Activated CD4-positive, alpha-beta T cell treated with anti-CD3 and anti-CD28 coated beads for 24 hours (primary cell): Measurements from ENCODE around the gene EXOC3L1.
A peak's percentile ranks its signal among the peaks of the same experiment; 100 is the strongest.

Experiments used
- DNase-seq, 2 donors: peaks; one replicate each; pipeline ENCODE4 v3.0.0-alpha.2; 2020; ENCODE audit warnings: low read depth in 2 of 2

EXOC3L1 gene, protein sequence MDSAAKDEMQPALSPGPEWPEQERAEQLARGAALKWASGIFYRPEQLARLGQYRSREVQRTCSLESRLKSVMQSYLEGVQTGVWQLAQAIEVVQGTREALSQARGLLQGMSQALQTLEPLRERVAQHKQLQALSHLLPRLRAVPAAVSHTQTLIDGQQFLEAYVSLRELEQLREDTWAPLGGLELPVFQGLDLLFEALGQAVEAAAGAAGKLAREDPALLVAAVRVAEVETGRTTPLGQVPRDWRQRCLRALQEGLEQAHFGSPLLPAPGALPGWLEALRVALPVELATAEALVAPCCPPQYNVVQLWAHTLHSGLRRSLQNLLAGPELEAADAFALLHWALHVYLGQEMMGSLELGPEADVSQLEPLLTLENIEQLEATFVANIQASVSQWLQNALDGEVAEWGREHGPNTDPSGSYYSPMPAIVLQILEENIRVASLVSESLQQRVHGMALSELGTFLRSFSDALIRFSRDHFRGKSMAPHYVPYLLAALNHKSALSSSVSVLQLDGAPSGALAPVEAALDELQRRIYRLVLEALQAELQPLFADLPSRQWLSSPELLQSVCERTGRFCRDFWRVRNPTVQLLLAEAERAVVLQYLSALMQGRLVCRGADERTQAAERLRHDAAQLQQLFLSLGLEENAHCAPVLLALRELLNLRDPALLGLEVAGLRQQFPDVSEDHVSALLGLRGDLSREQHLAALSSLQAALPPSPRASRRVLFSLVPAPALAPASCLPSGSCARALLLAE

DNA sequence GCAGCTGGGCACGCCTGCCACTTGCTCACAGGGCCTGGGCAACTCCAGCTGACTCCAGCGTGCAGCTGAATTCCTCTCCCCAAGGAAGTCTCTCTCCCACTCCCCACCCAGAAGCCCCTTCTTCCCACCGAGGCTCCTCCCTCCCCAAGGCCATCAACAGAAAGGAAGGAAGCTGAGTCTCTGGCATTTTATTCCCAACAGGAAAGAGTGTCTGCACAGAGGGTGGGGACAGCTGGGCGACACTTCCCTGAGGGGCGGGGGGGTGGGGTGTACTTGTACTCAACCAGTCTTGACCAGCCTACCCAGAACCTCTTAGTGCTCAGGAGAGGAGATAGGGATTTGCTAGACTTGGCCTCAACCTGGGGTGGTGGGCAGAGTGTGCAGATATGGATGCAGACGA lies at the start of gene EXOC3L1:
Gene EXOC3L1 (minus strand): TSS at position 96 of the 400 bp plus-strand sequence. CDS start 460 bp downstream, outside the sequence.
- no peak for DNase-seq

DNA sequence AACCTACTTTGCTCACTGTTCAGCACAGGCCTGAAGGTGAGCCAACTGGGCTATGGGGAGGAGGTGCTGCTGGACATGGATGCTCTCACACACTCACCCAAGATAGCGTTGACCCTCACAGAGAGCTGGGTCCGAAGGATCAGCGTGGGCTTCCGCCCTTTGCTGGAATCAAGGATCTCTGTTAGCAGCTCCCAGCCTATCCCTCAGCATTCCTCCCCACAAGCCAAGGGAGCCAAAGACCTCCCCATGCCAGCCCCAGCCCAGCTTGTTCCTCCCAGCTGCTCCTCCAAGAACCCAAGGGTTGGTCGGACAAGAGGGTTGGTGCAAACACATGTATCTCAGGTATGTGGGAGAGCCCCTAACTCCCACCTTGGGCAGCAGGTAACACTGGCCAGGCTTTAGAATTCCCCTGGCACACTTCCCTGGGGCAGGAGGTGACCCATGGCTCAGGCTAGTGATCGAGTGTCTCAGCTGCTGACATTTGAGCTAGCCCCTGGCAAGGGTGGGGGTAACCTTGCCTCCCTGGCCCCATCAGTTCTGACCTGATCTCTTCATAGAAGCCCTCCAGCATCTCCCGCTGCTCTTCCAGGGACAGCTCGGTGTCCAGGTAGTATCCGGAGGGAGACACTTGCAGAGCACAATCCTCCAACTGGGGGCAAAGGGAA lies 49.0 kb upstream of the EXOC3L1 start:
- DNase-seq = no peak

DNA sequence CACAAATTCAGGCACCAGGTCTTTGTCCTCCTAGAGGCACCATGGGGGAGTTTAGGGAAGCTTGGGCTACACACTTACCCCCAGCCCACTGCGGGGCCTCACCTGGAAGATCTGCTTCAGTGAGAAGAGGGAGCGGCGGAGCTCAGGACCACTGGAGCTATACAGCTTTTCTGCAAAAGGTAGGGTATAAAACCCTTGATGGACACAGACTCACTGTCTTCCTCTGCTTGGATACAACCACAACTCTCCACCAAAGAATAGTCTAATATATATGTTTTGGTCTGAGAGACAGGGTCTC lies 48.3 kb upstream of the EXOC3L1 start:
- DNase-seq = no peak

DNA sequence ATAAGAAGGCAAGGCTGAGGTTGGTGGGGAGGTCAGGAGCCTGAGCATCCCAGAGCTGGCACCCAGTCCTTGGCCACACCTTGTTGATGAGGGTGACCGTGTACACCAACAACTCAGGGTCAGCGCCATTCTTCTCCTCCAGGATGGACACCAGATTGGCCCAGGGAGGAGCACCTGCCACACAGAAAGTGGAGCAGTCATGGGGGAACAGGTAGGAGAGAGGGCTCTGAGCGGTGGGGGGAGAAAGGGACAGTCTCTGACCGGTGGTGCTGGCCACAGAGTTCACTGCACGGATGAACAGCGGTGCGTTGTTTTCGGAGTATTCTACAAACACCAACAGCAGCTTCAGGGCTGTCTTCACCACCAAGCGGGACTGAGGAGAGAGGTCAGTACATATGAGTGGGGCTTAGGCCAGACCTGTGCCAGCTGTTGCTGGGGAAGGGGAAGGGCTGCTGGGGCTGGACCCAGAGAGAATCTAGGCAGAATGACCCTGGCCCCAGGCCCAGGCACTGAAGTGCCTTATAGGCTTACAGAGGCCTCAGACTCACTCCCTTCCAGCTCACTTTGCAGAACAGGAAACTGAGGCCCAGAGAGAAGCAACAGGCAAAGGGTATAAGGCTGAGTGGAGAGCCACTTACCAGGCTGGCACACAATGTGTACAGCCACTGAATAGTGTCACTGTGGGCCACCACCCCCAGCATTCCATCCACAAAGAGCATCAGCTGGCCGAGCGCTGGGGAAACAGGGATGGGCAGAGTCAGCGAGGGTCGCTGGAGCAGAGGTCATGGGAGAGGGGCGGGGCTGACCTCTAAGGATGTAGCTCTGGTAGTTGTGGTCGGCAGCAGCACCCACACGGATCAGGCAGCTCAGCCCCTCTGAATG lies 47.7 kb upstream of the EXOC3L1 start:
- DNase-seq = no peak

DNA sequence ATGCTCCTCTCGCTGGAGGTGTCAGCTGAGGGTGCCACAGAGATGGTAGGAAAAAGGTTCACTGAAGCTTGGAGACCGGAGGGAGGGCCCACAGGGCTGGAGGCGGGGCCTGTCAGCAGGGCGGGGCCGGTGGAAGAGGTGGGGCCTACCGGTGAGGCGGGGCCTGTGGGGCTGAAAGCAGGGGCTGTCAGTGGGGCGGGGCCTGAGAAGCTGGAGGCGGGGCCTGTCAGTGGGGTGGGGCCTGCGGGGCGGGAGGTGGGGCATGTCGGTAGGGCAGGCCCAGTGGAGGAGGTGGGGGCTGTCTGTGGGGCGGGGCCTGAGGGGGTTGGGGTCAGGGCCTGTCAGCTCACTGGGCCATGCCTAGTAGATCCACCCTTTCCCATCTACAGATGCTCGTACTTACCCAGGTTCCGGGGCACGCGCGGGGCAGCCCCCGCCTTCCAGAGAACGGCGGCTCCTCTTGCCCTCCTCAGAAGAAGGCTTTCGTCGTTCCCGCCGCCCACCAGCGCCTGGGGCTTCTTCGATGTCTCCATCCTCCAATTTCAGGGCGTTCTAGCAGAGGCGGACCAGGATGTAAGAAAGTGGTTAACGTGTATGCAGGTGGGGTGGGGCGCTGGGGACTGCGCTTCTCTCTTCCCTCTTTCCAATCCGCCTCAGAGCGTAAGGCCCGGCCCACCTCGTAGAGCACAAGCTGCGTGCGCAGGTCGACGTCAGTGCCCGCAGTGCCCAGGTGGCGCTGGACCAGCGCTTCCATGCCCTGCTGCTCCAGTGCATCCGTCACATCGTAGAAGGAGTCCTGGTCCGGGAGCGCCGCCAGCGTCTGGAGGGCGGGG lies 46.8 kb upstream of the EXOC3L1 start:
- peak; percentile 67 to 71 for DNase-seq

DNA sequence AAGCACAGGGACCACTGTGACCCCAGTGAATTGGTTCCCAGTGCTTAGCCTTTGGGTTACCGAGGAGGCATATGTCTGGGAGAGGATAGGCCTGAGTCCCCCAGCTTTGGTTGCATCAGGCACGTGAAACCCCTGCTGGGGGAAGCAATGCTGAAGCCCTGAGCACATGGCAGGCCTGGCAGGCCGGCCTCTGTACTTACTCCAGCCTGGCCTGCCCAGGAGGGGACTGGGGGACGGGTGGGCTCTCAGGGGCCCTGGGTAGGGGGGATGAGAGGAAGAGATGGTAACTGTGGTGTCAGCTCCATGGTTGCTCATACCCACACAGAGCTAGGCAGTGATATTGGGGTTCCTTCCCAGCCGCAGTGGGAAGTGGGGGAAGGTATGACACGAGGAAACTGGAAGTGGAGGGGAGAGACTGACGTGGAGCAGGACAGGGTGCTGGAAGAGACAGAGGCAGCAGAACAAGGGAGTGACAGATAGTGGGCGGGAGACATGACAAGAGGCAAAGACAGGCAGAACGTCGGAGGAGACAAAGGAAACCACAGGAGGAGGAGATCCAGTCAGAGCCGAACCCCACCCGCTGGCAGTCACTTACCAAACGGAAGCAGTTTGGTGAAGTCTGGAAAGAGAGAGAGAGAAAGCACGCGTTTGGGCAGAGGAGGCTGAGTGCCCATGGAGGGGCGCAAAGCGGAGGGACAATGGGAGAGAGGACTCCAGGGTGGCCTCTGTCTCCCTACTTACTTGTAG lies 46.1 kb upstream of the EXOC3L1 start:
- DNase-seq = no peak

DNA sequence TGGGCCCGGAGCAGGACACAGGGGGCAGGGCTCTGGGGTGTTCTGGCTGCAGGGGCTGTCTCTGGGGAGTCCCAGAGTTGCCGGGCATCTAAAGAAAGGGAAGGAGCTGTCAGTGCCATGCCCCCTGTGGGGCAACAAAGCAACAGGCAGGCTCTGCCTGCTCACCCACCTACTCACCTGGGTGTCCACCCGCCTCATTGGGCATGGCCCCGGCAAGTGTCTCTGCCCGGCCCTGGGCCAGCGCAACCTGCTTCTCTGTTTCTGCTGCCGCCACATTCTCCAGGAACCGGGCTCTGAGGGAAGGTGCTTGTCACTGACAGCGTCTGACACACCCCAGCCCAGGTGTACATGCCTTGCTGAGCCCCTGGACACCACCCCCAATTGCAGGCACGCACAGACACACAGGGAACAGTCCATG lies 44.3 kb upstream of the EXOC3L1 start:
- no peak for DNase-seq

DNA sequence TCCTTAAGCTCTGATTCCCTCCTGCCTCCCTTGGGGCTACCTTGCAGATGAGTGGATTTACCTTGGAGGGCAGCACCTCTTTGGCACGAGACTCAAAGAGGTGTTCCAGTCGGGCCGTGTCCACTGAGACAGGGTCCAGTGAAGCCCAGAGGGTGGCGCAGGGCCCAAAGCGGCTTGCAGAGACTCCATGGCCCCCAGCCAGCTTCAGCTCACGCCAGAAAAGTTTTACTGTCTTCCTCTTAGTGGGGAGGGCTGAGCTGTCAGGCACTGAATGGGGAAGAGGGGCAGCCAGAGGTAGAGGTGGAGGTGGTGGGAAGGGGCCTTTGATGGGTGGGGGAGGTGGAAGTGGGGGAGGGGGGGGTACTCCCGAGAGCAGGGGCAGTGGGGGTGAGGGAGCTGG lies 43.7 kb upstream of the EXOC3L1 start:
- no peak for DNase-seq

DNA sequence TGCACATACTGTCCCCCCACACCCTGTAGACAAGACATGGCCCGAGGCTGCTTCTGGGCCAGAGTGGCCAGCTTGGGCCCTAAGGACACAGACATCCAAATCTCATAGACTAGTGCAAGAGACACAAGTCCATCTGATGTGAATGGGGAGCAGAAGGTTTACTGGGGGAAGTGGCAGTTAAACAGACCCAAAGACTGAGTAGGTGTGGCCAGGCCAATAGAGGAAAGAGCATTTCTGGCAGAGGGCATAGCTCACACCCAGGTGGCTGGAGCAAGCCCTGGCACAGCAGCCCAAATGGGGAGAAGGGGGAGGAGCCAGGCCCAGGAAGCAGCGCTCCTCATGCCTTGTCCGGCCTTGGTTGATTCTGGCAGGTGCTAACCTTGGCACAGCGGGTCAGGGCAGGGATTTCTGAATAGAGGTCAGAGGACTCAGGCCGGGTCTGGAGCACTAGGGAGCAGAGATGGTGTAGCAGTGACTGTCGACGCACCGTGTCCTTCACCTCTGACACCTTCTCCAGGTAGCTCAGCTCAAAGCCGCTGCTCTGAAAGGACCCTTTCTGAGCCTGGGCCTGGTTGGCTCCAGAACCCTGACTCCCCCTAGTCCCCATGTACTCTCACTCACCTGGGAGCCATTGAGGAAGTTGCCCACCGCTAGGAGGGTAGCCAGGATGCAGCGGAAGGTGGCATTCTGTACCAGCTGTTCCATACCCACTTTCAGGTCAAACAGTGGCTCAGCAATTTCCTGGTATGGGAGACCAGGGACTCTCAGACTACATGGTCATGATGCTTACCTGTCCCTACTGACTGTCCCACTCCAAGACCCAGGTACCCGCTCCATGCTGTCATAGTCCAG lies 41.1 kb upstream of the EXOC3L1 start:
- DNase-seq = no peak

DNA sequence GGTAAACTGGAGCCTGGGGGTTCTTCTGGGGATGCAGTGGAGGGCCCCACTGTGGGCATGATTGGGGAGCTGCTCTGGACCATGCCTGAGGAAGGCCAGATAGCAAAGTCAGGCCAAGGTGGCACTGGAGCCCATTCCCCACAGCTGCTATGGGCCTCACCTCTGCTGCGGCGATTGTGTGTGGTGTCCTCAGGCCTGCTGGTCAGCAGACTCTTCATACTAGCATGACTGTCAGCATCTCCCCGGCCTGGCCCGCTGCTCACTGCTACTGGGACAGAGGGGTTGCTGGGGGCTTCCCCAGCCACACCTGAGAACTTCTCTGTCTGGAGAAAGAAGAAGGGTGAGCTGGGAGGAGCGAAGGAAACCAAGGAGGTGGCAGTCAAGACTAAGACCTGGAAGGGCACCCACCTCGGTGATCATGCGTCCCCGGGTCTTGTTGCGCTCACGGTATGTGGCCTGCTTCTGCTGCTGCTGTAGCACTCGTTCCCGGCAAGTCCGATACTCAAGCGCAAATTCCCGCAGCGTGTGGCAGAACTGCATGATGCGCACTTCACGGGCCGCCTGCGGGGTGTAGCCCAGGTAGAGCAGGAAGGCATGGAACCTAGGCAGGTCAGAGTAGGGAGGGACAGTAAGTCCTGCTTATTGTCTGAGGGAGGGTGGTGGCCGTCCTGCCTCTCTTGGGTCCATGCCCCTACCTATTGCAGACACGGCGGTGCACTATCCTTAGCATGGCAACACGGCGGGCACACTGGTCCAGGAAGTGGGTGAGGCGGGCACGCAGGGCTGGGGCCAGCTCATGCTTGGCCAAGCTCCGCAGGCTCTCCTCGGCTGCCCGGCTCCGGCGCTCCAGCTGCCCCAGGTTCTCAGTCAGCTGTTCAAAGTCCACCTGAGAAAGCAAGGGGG lies 40.2 kb upstream of the EXOC3L1 start:
- DNase-seq = no peak

DNA sequence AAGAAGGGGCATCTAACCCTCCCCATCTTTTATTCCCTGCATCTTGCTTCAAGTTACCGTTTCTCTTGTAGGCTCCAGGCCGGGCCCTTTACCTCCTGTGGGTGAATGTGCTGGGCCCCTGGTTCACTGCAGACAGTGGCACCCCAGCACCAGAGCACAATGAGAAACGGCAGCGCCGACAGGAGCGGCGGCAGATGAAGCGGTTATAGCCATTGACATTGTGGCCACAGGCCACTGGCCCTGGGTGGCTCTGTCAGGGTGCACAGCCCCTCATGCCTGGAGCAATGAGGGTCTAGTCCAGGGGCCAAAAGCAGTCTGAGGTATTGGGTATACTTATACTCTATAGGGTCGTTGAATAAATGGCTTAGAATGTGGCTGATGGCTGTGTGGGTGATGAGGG lies 39.0 kb upstream of the EXOC3L1 start:
- no peak for DNase-seq

DNA sequence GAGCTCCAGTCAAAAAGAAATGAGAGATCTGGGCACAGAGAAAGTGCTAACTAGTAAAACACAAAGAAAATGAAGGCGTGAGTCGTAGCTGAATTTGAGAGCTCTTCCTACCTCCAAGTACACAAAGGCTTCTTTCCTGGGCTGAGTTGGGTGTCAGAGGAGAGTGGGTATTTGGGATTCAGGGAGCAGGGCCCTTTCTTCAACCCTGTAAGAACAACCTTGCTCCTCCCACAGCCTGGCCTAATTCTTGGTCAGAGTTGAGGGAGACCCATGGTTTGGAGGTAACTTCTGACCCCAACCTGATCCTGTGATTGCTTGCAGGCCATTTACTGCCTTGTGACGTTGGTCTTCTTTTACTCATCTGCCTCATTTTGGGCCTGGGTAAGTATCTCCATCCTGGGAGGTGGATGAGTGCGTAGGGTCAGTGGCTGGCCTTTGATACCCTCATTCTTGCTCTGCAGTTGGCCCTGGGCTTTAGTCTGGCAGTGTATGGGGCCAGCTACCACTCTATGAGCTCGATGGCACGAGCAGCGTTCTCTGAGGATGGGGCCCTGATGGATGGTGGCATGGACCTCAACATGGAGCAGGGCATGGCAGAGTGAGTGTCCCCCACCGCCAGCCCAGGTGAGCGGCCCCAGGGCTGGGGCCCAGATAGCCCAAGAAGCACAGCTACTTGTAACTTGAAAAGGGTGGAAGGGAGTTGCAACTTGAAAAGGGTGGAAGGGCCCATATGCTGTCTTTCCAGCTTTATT lies 38.3 kb upstream of the EXOC3L1 start:
- DNase-seq = no peak

DNA sequence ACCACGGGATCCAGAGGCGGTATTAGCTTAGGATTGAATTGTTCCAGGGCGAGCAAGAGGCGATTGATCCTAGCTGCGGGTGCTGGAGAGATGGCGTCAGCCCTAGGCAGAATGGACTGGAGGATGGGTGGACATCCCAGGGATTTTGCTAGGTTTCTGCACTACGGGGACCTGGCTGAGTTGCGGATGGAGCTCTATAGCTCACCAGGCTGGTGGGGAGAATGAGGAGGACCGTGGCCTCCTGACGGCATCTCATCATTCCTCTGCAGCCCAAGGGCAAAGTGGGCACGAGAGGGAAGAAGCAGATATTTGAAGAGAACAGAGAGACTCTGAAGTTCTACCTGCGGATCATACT lies 37.6 kb upstream of the EXOC3L1 start:
- no peak for DNase-seq

DNA sequence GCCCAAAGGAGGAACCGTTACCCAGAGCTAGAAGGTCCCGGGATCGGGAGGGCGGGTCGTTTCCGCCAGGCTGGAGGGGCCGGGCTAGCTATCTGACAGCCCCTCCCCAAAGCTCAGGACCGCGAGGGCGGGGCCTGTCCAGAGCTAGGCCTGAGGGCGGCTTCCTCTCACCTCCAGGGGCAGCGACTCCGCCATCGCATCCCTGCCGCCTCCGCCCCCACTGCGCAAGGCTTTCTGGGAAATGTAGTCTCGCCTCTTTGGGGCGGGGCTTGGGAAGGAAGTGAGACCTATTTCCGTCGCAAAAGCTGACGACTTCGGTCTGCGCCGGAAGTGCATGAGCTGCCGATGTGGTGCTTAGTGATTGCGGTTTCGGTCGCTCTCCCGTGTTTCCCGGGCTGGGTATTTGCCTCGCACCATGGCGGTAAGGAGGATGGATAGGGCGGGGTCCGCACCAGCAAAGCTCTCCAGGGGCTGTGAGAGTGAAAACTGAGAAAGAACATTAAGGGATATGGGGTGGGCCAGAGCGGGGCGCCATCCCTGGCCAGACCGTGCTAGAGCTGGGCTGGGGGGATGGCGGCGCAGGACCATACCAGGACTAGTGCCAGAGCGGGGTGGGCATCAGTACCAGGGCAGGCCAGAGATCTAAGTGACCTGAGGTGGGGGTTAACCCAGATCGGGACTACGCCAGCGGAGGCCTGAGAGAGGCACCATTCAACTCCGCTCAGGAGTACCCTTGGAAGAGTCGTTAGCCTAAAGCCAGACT lies 37.0 kb upstream of the EXOC3L1 start, which contains the start of gene TMEM208:
Gene TMEM208 (plus strand): TSS at position 327 of the 763 bp plus-strand sequence. CDS start 89 bp downstream, at position 416.
- DNase-seq = peak; percentile 96 to 99

DNA sequence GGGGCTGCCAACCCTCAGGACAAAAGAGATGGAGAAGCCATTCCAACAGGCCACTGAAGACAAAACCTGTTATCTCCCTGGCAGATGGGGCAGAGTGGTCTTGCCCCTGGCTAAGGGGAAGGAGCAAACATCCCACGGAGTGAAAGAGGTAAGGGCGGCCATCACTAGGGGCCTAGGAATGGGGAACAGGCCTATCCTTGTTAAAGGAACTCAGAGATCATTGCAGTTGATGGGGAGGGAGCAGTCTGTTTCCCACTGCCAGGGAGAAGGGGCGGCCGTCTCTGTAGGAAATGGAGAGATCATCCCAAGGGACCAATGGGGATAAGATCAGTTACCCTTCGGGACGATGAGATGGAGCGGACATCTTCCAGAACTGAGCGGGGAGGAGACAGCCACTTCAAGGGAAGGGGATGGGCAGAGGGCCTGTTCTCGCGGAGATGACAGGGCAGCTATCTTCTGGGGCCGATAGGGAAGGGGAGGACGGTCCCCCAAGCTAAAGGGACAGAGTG lies 36.4 kb upstream of the EXOC3L1 start:
- no peak for DNase-seq

DNA sequence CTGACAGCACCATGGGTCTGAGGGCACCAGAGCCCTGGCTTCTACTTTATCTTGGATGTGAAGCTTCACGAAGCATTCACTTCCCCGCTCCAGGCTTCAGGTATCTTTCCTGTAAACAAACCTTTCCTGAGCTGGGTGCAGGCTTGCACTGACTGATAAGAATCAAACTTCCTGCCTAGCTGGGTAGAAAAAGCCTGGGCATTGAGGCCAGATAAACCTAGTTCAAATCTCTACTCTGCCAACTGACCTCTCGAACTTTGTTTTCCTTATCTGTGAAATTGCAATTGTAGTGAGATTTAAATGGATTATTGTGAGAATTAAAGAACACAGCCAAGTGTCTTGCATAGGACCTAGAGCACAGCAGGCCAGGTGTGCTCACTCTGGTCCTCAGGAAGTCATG lies 34.1 kb upstream of the EXOC3L1 start:
- no peak for DNase-seq
